D721Med (cell line): ENCODE results near the gene KDM4E.
"Not testable (repeated sequence)": the region's sequence is repeated elsewhere in the genome, so short reads cannot be mapped to it uniquely, and the experiment has no call there.

Experiments
- DNase-seq: peaks from one replicate; pipeline ENCODE4 v3.0.0; 2011; ENCODE audit warnings: low spot score; ENCODE audit not compliant: insufficient read length
- FAIRE-seq: peaks from 2 replicates; lab custom pipeline; 2011; peaks lifted over from hg19 to GRCh38; lab: Jason Lieb, UNC
- CTCF ChIP-seq: IDR thresholded peaks from 2 replicates; pipeline ENCODE4 v1.5.1; 2012; ENCODE audit warnings: mild to moderate bottlenecking, control low read depth; ENCODE audit not compliant: insufficient read depth; ENCODE audit errors: missing control alignments

KDM4E gene

GRCh38 chr11:95003716-95004115 lies 21.3 kb upstream of the KDM4E start:
- FAIRE-seq, result no peak

DNA sequence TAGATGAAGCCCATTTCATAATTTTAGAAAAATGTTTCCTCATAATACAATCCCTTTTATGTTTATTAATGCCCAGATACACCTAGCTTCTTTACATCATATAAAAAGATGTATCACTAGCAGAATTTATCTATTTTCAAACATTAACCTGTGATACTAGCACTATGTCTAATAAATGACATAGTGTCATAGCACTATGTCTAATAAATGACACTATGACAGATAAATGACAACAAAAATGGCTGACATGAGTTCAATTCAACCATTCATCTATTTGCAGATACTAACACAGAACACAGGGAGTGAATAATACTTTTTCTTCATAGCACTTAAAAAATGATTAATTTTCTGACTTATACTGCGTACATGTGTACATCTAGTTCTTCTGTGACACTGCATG lies 19.4 kb upstream of the KDM4E start:
- FAIRE-seq (no peak), DNase-seq (no peak)
- no peak for TF ChIP-seq CTCF

More at GRCh38 chr11:95003716-95004115, 21.3 kb upstream of the KDM4E start:
- DNase-seq, result no peak
- no peak for TF ChIP-seq CTCF

DNA sequence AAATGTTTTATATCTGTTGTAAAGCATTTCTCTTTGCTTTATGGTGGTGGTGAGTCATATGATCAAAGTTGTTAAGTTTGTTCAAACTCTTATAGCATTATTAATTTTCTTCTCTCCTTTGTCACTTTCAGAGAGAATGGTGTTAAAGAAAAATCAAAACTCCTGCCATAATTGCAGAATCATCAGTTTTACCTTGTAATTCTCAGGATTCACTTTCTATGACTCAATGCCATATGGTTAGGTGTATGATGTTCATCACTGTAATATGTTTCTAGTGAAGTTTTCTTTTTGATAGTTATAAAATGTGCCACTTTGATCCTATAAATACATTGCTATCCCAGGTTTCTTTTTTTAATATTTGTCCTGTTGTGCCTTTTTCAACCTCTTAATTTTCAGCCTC lies 13.7 kb upstream of the KDM4E start:
- DNase-seq (no peak), FAIRE-seq (no peak)
- no peak for TF ChIP-seq CTCF

DNA sequence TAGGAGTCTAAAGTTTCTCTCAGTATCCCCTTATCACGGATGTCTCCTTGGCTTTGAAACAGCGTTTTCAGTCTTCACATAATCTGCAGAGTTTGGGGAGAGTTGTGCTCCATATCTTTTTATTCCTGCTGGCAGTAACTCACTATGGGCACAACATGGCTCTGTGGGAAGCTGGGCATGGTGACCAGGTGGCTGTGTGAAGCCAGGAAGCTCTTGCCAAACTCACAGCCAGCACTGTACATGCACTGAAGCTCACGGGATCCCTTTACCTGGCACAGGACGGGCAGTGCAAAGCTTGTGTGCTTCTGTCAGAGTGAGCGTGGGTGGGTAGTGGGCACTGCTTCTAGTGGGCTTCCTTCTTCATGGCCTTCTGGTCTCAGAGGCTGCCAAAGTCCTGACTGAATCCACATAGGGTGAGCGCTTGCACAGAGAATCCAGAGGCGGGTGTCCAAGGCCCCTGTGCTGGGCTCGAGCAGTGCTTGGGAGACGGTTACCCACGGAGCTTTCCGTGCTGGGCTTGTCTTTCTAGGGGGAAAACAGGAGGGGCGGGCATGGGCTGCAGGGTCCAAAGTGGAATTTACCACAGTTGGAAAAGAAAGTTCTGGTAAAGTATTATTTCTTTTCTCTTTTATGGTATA lies 10.8 kb upstream of the KDM4E start:
- DNase-seq (no peak), FAIRE-seq (no peak)
- TF ChIP-seq CTCF, result no peak

DNA sequence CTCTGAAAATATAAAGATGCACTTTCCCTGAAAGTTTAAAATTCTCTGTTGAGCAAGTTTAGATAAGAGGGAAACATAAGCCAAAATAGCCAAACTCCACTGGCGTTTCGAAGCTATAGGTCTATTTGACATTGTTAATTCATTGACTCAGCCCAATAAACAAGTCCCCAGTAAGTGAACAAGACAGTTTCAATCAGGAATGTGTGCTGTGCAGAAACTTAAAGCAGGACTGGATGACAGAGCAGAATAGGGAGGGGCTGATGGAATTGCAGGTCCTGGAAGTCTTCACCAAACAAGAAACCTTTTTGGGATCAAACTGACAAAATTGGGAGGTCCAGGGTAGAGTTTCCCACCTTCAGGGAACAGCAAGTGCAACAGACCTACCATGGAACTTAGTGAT lies 8.9 kb upstream of the KDM4E start:
- no peak for FAIRE-seq
- TF ChIP-seq CTCF, result no peak
- no peak for DNase-seq

DNA sequence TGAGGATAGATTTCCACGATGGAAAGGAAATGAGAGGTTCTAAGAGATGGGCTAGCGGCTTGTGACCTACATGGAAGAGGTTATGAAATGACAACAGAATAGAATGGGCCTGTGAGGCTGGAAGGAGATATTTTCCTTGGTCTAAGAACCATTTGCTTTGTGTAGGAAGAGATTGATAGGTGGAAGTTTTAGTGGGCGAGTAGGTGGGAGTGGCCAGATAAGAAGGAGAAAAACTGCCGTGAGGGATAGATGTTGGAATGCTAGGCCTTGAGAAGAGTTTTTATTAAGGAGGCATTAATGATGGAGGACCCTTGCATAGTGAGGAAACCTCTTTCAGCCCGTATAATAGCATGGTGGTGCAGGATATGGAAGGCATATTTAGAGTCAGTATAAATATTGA lies 3.6 kb upstream of the KDM4E start:
- FAIRE-seq, DNase-seq: not testable (repeated sequence)

DNA sequence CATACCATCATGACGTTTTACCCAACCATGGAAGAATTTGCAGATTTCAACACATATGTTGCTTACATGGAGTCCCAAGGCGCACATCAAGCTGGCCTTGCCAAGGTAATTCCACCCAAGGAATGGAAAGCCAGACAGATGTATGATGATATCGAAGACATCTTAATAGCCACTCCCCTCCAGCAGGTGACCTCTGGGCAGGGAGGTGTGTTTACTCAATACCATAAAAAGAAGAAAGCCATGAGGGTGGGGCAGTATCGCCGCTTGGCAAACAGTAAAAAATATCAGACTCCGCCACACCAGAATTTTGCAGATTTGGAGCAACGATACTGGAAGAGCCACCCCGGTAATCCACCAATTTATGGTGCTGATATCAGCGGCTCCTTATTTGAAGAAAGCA lies 536 bp downstream of the KDM4E start:
- FAIRE-seq, DNase-seq: not testable (repeated sequence)

DNA sequence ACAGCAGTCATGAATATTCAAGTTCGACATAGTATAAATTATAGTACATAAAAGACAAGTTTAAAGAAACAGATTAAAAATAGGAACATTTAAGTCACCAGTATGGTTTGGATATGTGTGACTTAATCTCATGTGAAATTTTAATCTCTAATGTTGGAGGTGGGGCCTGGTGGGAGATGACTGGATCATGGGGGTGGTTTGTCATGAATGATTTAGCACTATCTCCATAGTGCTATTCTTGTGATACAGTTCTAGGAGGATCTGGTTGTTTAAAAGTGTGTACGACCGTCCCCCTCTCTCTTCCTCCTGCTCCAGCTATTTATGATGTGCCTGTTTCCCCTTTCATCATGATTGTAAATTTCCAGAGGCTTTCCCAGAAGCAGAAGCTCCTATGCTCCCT lies 3.3 kb downstream of the KDM4E start:
- FAIRE-seq (no peak), DNase-seq (no peak)
- no peak for TF ChIP-seq CTCF
